Keratinocyte (primary cell): ENCODE data around the gene DISC1. TPM values are rescaled to one million over a fixed set of nuclear protein-coding genes. Genes with fewer than 3 reads are reported as not detected.

Experiments
- DNase-seq: peaks from one replicate; pipeline ENCODE4 v3.0.0-alpha.2; 2011; ENCODE audit warnings: low read depth, missing footprints, low spot score
- FAIRE-seq: peaks from 2 replicates; lab custom pipeline; 2011; peaks lifted over from hg19 to GRCh38; lab: Jason Lieb, UNC
- H2AFZ ChIP-seq: 2 replicates; pipeline ENCODE4 v1.6.0; 2012; ENCODE audit warnings: low read length, control low read depth, inconsistent platforms; ENCODE audit not compliant: control insufficient read depth
- H3K27ac ChIP-seq: 2 replicates; pipeline ENCODE4 v1.5.1; 2011; ENCODE audit warnings: low read length; ENCODE audit not compliant: control insufficient read depth, insufficient read depth
- H3K27me3 ChIP-seq: 3 replicates; pipeline ENCODE4 v1.6.0; 2011; ENCODE audit warnings: low read length; ENCODE audit not compliant: control insufficient read depth, insufficient read depth; ENCODE audit errors: extremely low read depth
- H3K36me3 ChIP-seq, 2 experiments: 2 replicates in 1 of 2; 3 replicates in 1 of 2; pipeline ENCODE4 v1.5.1; 2011; ENCODE audit warnings: low read length in 2 of 2, mild to moderate bottlenecking in 1 of 2; ENCODE audit not compliant: control insufficient read depth in 2 of 2, insufficient read depth in 2 of 2; ENCODE audit errors: extremely low read depth in 1 of 2
- H3K4me1 ChIP-seq: 3 replicates; pipeline ENCODE4 v1.5.1; 2011; ENCODE audit warnings: low read length; ENCODE audit not compliant: control insufficient read depth, insufficient read depth; ENCODE audit errors: extremely low read depth
- H3K4me2 ChIP-seq: 3 replicates; pipeline ENCODE4 v1.6.0; 2011; ENCODE audit warnings: low read depth, low read length; ENCODE audit not compliant: control insufficient read depth, insufficient read depth; ENCODE audit errors: extremely low read depth
- H3K4me3 ChIP-seq, 3 experiments: fragments of 200-600 bp in 1 of 3; sonication (generic) in 1 of 3; 2 replicates in 2 of 3; 3 replicates in 1 of 3; pipeline ENCODE4 v1.5.1; 2011 to 2016; ENCODE audit warnings: low read length in 3 of 3, mild to moderate bottlenecking in 3 of 3, control low read depth in 2 of 3, inconsistent platforms in 1 of 3, low read depth in 1 of 3, mixed read lengths in 1 of 3, mixed run types in 1 of 3, moderate library complexity in 1 of 3; ENCODE audit not compliant: control insufficient read depth in 2 of 3, insufficient read depth in 2 of 3; ENCODE audit errors: extremely low read depth in 1 of 3
- H3K79me2 ChIP-seq: 2 replicates; pipeline ENCODE4 v1.6.0; 2012; ENCODE audit warnings: low read length; ENCODE audit not compliant: control insufficient read depth, insufficient read depth
- H3K9ac ChIP-seq: 3 replicates; pipeline ENCODE4 v1.6.0; 2011; ENCODE audit warnings: low read length; ENCODE audit not compliant: control insufficient read depth, insufficient read depth; ENCODE audit errors: extremely low read depth
- H3K9me1 ChIP-seq: 3 replicates; pipeline ENCODE4 v1.6.0; 2011; ENCODE audit warnings: low read length; ENCODE audit not compliant: control insufficient read depth, insufficient read depth; ENCODE audit errors: extremely low read depth
- H3K9me3 ChIP-seq: 2 replicates; pipeline ENCODE4 v1.5.1; 2012; ENCODE audit warnings: low read depth, low read length; ENCODE audit not compliant: control insufficient read depth
- H4K20me1 ChIP-seq: 3 replicates; pipeline ENCODE4 v1.6.0; 2011; ENCODE audit warnings: low read length; ENCODE audit not compliant: control insufficient read depth, insufficient read depth; ENCODE audit errors: extremely low read depth
- CTCF ChIP-seq, 3 experiments: IDR thresholded peaks in 1 of 3; conservative IDR thresholded peaks in 1 of 3; optimal IDR thresholded peaks in 1 of 3; 2 replicates in 2 of 3; 3 replicates in 1 of 3; pipeline versions ENCODE3 to v1.5.1; 2011; ENCODE audit warnings: low read length in 3 of 3, mild to moderate bottlenecking in 3 of 3, moderate library complexity in 2 of 3, control low read depth in 1 of 3, inconsistent platforms in 1 of 3; ENCODE audit not compliant: insufficient read depth in 2 of 3; ENCODE audit errors: extremely low read depth in 1 of 3
- EZH2 ChIP-seq: IDR thresholded peaks from one replicate; pipeline ENCODE4 v1.6.1; 2012; ENCODE audit warnings: inconsistent platforms, mild to moderate bottlenecking, low read length, moderate library complexity
- dilution Hi-C: fragments of 300-500 bp; cut with MboI; formaldehyde crosslinking; loops from one replicate; pipeline ENCODE4 v1.7.0; 2020; ENCODE audit warnings: low sequenced_read_pairs; ENCODE audit not compliant: extremely low pct_ligation_motif_present
- polyA minus RNA-seq, 3 experiments: library from RNA; depleted of rRNA, polyadenylated mRNA; stranded (reverse); fragments of >200 nt; gene quantifications; 1 replicate in 1 of 3; 2 replicates in 1 of 3; 3 replicates in 1 of 3; pipeline ENCODE4 v1.2.3, GENCODE V29; 2011
- polyA plus RNA-seq, 5 experiments: library from polyadenylated mRNA; depleted of rRNA in 3 of 5; stranded (reverse) in 3 of 5; stranded (forward) in 1 of 5; unstranded in 1 of 5; fragments of >200 nt; gene quantifications; 1 replicate in 1 of 5; 2 replicates in 3 of 5; 3 replicates in 1 of 5; pipeline versions ENCODE4 v1.2.1 to v1.2.3, GENCODE V29; 2011 to 2012; ENCODE audit warnings: missing spikeins in 2 of 5, low read depth in 1 of 5, low replicate concordance in 1 of 5

The DISC1 gene
- polyA plus RNA-seq (0.28 to 0.47 TPM (median 0.42 TPM) in 3 replicates), polyA minus RNA-seq (1.1 to 4.5 TPM (median 1.1 TPM) in 3 replicates)
- 0.22 TPM for polyA plus RNA-seq (2011; ENCODE audit: low read depth)
- 0.27 and 0.41 TPM in 2 replicates for polyA plus RNA-seq (2011; cell fraction: cytosol; rRNA removed)
- polyA plus RNA-seq (2011; cell fraction: nucleus; rRNA removed) = 1.1 and 1.2 TPM in 2 replicates
- 0.31 and 0.34 TPM in 2 replicates for polyA plus RNA-seq (2012; ENCODE audit: low replicate concordance)
- 1.7 TPM for polyA minus RNA-seq (2011; cell fraction: cytosol; rRNA and poly(A)+ RNA removed)
- polyA minus RNA-seq (2011; cell fraction: nucleus; rRNA and poly(A)+ RNA removed) = 3.4 and 5.0 TPM in 2 replicates

- FAIRE-seq = no peak
Observed at GRCh38 chr1:231626535-231626950, at the start of gene DISC1. DISC1 (plus strand) TSS chr1:231626790; CDS start chr1:231626868, 78 bp downstream.

GRCh38 chr1:231576804-231577718 lies 49.5 kb upstream of the DISC1 start:
- Histone ChIP-seq H3K9me3 (no peaks in the 10 kb centered on the region), H2AFZ (no peak overlapping the region), H3K4me3 (no peak overlapping the region), H3K4me1 (no peaks in the 10 kb centered on the region), H3K27me3 (no peaks in the 10 kb centered on the region), H3K9me1 (no peaks in the 10 kb centered on the region), H3K79me2 (no peaks in the 10 kb centered on the region), H4K20me1 (no peaks in the 10 kb centered on the region), H3K4me2 (no peak overlapping the region), H3K36me3 (no peaks in the 10 kb centered on the region), H3K9ac (no peak overlapping the region), H3K27ac (no peak overlapping the region)
- dilution Hi-C loops = no loop called here
- FAIRE-seq = no peak
- no peak for DNase-seq
- TF ChIP-seq EZH2 (no peak), CTCF (optimal IDR thresholded peaks at IDR 0.05 in 1 of 3, IDR thresholded peaks at IDR 0.05 in 1 of 3, conservative IDR thresholded peaks at IDR 0.05 in 1 of 3; ENCODE audit: extremely low read depth in 1 of 3, insufficient read depth in 2 of 3, low read length in 3 of 3) (no peak)

More at GRCh38 chr1:231626535-231626950, at the start of gene DISC1:
- H3K27ac ChIP-seq = peak within 1 kb of the TSS; percentile 33
- H3K4me2 ChIP-seq = peak within 1 kb of the TSS; percentile 91
- TF ChIP-seq EZH2 (no peak), CTCF (optimal IDR thresholded peaks at IDR 0.05 in 1 of 3, IDR thresholded peaks at IDR 0.05 in 1 of 3, conservative IDR thresholded peaks at IDR 0.05 in 1 of 3; ENCODE audit: extremely low read depth in 1 of 3, insufficient read depth in 2 of 3, low read length in 3 of 3) (no peak)
- H3K4me3 ChIP-seq = peak within 1 kb of the TSS; percentile 54 to 79 (median 63)
- peak within 1 kb of the TSS; percentile 57 for H3K9ac ChIP-seq
- peaks cover 30% of the 10 kb centered on the region for H3K4me1 ChIP-seq
- dilution Hi-C loops = no loop called here
- no peaks in the 10 kb centered on the region for H3K36me3 ChIP-seq
- peaks cover 3% of the 10 kb centered on the region for H4K20me1 ChIP-seq
- no peaks in the 10 kb centered on the region for H3K9me3 ChIP-seq
- peak within 1 kb of the TSS; percentile 89 for H2AFZ ChIP-seq
- H3K79me2 ChIP-seq = no peaks in the 10 kb centered on the region
- H3K9me1 ChIP-seq = no peaks in the 10 kb centered on the region
- H3K27me3 ChIP-seq = peaks cover 7% of the 10 kb centered on the region
- DNase-seq = no peak
